Amniotic epithelial cell (primary cell): ENCODE results near the gene SETD5.

Experiments
- DNase-seq: peaks from one replicate; pipeline ENCODE4 v3.0.0-alpha.2; 2010; ENCODE audit warnings: low read depth

Gene SETD5, protein sequence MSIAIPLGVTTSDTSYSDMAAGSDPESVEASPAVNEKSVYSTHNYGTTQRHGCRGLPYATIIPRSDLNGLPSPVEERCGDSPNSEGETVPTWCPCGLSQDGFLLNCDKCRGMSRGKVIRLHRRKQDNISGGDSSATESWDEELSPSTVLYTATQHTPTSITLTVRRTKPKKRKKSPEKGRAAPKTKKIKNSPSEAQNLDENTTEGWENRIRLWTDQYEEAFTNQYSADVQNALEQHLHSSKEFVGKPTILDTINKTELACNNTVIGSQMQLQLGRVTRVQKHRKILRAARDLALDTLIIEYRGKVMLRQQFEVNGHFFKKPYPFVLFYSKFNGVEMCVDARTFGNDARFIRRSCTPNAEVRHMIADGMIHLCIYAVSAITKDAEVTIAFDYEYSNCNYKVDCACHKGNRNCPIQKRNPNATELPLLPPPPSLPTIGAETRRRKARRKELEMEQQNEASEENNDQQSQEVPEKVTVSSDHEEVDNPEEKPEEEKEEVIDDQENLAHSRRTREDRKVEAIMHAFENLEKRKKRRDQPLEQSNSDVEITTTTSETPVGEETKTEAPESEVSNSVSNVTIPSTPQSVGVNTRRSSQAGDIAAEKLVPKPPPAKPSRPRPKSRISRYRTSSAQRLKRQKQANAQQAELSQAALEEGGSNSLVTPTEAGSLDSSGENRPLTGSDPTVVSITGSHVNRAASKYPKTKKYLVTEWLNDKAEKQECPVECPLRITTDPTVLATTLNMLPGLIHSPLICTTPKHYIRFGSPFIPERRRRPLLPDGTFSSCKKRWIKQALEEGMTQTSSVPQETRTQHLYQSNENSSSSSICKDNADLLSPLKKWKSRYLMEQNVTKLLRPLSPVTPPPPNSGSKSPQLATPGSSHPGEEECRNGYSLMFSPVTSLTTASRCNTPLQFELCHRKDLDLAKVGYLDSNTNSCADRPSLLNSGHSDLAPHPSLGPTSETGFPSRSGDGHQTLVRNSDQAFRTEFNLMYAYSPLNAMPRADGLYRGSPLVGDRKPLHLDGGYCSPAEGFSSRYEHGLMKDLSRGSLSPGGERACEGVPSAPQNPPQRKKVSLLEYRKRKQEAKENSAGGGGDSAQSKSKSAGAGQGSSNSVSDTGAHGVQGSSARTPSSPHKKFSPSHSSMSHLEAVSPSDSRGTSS (N-terminal part only)

DNA sequence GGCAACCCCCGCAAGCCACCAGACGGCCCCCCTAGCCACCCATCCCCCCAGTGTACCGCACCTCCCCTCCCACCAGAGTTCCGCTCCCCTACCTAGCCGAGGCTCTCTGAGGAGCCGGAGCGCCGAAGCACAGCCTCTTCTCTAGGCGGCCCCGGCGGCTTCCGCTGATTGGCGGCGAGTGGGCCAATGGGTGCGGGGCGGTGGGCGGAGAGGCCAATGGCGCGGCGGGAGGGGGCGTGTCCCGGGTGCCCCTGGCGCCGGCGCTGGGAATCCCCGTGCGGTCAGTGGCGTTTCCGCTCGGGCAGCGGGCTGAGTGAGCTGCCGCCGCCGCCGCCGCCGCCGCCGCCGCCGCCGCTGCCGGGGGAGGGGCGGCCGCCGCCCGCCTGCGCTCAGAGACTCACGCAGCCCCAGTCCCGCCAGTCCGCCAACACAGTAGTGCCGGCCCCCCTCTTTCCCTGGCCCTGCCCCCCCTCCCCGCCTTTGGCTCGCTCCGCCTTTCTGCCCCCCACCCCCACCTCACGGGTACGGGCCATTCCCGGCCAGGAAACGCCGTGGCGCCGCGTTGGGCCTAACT is at the start of gene SETD5:
Gene SETD5 (plus strand): TSS at position 284 of the 574 bp plus-strand sequence. CDS start 31,324 bp downstream, outside the sequence.
- peak; percentile 91 for DNase-seq

DNA sequence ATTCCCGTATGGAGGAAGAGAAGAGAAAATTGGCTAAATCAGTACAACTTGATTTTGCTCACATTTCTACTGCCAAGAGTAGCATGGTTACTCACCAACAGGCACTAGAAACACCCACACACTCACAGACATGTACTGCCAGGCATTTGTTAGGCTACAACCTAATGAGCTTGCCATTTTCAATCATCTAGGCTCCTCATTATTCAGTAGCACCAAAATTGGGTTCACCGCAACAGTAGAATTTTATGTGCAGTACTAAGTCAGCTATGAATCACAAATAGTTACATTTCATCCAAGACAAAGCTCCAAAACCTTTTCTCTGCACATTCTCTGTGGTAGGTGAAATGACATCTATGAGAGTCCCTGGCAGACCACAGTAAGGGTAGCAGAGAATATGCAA is 49.5 kb upstream of the SETD5 start:
- peak; percentile 40 for DNase-seq

DNA sequence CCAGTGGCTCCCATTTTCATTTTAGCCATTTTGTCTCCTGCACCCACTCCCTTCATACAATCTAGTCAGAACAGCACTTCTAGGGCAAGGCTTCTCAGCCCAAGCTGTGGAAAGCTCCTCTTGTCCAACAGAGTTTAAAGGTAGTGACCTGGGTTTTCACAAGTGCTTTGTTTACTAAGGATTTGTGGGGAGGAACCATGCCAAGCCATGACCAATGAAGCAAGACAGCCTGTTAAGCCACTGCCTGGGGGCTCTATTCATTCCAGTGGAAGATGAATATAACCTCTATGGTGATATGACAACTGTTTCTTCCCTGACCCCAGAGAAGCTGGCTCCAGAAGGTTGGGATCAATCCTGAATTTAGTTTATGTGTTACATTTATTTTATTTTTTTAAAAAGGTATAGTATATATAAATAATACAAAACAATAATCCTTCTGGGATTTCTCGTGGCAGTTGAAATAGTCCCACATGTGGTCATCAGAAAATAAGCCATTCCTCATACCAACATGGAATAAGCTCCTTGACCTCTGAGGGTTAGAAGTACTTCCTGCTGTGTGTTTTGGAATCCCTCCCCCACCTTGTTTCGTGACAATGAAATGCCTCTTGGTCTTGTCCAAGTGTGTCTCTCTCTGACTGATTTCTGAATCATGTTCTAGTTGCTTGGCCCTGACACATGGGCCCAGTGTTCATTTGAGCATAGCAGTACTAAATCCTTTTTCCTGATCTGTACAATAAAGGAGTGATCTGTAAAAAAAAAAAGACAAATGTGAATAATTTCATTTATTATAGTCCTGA is 47.9 kb upstream of the SETD5 start:
- DNase-seq = peak; percentile 83

DNA sequence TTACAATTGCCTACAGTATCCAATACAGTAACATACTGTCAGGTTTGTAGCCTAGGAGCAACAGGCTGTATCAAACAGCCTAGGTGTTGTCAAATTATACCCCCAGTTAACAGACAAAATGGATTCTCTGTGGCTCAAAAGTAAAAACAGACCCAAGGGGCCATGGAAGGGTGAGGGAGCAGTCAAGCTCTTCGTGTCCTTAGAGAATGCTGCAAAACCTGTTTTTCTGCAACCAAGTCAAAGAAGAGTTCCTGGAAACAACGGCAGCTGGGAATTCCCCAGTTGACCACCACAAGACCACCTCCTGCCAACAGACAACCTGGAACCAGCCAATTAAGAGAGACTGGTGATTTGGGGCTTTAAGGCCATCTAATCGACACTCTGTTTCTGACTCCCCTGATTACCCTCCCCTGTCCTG is 45.7 kb upstream of the SETD5 start:
- DNase-seq = no peak

DNA sequence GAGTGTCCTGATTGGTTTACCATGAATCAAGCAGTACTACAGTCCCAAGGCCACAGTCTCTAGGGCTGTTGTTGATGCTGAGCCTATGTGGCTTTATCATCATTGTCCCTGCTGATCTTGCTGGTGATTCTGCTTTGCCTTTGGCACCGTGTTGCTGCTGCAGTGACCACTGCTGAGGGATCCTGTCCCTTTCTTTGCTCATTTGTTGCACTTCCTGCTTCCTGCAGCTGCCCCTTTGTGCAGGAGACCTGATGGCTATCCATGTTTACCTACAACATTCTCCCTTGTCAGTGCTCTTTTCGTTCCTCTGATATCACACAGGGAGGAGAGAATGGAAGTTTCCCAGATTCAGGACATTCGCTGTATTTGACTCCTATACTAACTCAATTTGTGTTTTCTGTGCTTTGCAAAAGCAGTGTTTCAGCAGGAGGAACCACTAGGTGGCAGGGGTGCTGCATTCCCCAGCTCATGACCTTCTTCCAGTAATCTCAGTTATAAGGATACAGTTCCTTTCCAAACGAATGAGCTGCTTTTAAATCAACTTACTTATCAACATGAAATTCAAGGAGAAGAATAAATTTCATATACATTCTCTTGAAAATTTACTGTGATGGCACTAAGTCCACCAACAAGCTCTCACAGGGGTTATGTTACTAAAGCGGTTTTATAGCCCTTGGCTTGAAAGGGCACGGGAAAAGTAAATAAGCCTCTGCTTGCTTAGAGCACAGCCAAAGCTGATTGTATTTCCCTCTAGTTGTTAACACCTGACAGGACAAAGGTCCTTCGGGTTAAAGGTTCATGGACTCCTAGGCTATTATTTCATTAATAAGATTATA is 44.3 kb upstream of the SETD5 start:
- peak; percentile 68 for DNase-seq

DNA sequence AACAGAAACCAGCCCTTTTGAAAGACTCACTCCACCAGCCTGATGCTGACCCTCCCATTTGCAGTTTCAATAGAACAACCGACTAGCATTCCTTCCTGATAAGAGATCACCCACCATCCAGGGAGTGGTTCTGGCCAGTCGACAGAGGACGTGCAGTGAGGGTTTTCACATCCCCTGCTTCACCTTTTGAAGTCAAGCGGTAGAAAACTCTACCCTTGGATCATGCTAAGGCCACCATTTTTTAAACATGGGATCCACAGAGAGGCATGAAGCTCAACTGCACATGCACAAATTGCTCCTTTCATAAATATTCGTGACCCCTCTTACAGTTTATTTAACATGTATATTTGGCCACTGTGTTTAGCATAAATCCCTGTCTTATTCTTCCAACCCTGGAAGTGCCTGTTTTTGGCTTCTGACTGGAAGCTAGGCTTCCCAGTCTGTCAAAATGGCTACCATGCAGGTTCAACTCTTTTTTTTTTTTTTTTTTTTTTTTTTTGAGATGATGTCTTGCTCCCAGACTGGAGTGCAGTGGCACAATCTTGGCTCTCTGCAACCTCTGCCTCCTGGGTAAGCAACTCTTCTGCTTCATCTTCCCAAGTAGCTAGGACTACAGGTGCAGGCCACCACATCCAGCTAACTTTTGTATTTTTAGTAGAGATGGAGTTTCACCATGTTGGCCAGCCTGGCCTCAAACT is 35.6 kb upstream of the SETD5 start:
- no peak for DNase-seq

DNA sequence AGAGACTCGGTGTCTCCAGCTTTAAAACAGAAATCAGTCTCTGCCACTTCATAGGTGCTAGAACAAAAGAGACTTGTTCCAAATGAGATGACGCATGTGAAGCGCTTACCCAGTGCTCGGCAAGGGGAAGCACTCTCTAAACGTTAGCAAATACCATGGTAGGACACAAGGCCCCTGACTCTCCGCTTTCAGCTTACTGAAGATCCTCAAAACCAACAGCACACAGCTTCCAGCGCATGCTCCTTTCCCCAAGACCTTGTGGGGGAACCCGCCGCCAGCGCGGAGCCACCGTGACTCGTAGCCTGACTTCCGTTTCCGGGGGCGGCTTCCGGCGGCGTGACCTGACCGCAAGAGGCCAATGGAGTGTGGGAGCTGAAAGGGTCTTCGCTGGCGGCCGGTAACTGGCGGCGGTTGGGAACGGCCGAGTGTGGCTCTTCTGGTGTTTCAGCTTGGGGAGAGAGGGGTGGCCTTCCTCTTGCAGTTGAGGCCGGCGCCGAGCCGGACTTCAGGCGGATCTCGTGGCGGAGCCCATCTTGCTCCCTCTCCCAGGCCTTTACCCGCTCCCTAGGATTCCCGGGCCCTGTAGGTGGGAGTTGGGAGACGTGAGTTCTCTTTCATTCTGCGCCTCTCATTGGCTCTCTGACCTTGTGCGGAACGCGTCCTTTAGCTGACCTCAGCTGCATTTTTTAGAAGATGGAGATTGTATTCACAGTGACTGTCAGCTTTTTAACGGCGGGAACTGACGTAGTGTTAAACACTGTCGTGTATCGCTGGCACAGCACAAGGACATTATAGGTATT is 34.5 kb upstream of the SETD5 start, which contains the start of gene THUMPD3:
Gene THUMPD3 (plus strand): TSS at position 324 of the 800 bp plus-strand sequence. CDS start 2,015 bp downstream, outside the sequence.
- DNase-seq = peak; percentile 92

DNA sequence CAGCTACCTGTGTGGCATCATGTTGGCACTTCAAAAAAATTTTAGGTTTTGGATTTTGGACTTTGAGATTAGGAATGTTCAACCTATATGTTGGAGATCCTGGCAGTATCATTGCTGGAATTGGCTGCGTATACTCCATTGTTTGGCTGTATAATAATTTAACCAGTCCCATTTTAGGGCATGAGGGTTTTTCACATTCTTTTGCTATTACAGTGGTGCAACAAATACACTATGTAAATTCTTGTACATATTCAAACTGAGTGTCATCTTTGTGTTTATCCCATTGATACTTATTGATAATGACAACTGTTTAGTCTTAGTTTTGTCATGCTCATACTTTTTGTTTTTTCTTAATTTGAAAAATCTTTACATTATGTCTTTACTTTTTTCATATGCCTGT is 27.9 kb upstream of the SETD5 start:
- DNase-seq = no peak

DNA sequence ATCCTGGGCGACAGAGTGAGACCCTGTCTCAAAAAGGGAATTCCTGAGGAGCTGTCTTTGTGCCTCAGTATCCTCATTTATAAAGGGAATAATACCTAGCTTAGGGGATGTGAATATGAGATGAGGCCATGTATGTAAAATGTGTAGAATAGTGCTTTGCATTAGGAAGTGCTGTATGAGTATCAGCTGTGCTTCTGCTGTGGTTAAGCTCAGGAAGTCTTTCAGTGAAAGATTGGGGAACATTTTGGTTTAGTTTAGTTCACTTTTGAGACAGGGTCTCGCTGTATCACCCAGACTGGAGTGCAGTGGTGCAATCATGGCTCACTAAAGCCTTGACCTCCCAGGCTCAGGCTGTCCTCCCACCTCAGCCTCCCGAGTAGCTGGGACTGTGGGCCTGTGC is 23.9 kb upstream of the SETD5 start:
- DNase-seq = no peak

DNA sequence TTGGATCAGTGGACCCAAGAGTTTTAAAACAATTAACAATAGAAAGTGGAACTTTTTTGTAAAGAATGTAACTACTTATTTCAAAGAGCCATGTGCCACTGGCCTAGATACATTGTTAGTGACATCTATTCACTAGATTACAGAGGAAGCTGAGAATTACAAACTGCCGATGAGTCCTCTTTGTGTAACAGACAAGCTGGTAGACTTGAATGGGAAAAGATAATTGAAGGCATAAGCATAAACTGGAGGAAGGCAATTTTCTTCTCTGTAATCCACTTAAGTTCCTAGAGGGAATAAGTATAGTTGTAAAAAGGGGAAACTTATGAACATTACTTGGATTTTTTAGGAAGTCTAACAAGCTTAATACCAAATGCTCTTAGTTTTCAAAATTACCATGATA is 19.4 kb upstream of the SETD5 start:
- DNase-seq = no peak

DNA sequence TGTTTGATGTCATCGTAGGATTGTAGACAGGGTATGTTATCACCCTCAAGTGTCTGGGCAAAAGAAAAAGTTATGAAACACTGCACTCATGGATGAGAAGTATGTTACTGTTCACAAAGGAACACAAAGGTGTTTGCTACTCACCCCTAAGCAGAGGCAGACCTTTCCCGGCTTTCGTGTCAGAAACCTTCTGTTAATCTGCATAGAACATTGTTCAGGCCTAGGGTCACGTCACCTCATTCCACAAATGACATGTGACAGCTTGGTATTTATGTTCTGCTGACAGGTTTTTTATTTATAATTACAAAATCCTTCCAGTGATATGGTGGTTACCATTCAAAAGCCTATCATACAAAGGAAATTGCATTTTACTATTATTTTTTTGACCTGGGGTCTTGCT is 18.1 kb upstream of the SETD5 start:
- DNase-seq = no peak

DNA sequence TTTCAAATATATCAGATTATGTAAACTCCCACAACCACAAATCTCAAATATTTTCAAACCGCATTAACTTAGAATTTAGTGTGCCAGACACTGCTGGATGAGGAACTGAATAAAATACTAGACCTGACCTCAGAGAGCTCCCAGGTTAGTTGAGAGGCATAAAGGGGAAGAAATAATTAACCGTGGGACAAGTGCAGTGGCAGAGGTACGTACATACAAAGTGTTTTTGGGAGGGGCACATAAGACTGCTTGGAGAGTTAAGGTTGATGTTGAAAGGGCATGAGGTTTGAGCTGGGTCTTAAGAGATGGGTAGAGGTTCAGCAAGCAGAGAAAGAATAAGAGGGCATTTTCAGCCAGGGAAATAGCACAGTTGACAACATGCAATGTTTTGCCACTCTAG is 17.4 kb upstream of the SETD5 start:
- no peak for DNase-seq

DNA sequence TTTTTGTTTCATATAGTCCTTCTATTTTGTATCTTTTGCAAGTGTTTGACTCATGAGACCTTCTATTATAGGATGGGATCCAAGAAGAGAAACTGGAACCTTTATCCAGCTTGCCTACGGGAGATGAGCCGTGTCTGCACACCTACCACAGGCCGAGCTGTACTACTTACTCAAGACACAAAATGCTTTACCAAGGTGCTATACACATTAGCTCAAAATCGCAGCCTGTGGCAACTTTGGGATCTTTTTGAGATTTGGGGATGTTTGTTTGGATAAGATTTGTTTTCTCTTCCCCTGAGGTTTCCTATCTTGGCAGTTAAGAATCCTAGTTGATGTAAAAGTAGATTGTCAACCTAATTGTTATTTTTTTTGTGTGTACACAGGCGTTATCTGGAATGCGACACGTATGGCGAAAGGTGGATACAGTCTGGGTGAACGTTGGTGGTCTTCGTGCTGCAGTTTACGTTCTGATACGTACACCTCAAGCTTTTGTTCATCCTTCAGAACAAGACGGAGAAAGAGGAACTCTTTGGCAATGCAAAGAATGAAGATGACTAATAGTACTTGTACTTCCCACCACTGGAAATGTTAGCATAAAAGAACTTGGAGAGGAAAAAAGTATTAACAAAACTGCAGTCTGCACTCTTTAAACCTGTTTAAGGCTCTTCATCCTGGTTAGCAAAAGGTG is 13.1 kb upstream of the SETD5 start:
- peak; percentile 67 for DNase-seq

DNA sequence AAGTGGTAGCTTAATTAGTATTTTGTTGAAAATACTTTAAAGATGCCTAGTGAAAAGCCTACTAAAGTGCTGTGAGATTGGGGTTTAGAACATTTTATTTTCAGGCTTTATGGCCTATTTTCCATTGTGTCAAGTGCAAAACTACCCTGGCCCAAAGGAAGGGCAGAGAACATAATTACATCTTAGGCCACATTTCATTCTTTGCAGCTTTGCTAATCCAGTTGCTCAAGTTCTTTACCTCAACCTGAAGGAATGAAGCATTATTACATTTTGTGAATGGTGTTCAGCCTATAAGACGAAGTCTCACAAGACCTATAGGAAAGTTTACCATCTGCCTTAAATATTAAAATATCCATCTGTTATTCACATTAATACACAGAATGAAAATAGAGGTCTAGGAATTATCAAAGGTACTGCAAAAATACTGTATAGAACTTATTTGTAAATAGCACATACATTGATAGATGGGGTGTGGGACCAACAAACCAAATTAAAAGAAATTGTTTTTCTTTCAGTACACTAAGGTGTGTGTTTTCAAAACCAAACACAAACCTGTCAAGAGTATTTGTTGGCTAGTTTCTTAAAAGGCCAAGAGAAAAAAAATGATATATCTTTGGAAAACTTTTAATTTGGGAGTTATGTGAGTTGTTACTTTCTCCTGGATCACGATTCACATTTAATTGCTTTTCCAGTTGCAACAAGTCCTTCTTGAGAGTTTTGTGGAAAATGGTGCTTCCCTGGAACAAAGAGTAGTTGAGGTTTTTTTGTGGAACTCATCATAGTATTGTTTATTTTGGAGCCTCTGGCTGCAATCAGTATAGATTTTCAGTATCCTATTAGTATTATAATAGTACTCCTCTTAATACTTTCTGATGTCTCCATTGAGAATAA is 12.0 kb upstream of the SETD5 start:
- DNase-seq = no peak

DNA sequence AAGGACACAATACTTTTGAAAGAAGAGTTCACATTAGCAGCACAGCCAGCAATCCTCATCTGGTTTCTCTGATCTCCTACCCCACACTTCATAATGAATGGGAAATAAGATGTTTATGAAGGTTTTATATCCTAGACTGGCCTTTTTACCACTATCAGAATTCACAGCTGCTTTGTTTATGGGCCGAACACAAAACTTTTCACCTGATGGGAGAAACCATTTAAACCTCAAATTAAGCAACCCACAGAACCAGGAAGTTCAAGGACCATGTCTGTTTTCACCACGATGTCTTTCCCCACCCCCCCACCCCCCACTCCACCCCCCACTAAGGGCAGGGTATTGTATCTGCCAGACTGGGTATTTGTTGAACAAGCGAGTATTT is 11.3 kb upstream of the SETD5 start:
- no peak for DNase-seq

DNA sequence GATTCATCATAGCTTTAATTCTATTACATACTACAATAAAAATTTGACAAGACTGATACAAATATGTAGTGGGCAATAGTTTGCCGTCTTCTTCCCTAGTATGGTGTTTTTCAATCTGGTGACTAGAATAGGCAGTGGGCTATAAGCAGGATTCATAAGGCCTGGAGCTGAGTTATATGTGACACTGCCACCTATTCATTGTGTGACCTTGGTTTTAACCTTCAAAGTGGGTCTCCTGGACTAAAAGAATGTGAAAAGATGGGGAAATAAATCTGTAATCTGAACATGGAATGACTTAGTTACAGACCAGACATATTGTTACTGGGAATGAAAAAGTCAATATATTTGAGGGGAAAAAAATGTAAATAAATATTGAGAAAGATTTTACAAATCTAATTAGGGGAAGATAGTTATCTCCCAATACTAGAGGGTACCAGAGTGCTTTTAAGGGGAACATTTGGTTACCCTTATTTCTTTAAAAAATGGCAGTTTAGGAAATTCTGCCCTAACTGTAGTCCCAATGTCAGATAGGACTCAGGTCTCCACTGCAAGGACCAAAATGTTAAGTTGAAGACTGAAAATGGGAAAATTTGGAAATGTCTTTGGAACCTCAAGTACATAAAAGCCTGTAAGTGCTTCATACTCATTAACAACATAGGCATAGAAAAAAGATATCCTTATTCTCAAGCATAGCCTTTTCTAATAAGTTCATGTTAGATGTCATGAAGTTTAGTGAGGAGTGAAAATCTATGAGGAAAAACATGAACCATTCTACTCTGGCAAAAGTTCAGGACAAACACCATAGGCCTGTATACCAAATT is 10.7 kb upstream of the SETD5 start:
- DNase-seq = no peak
